CD14-positive monocyte (primary cell): ENCODE results near the gene MND1. TPM values are rescaled to one million over a fixed set of nuclear protein-coding genes. Genes with fewer than 3 reads are reported as not detected.
"Not testable (repeated sequence)": the region's sequence is repeated elsewhere in the genome, so short reads cannot be mapped to it uniquely, and the experiment has no call there.

Source experiments
- DNase-seq, 3 donors: peaks; one replicate each; pipeline ENCODE4 v3.0.0-alpha.2; 2011 to 2022
- H2AFZ ChIP-seq: 2 replicates; pipeline ENCODE4 v1.6.0; 2012; ENCODE audit warnings: mild to moderate bottlenecking, low read depth, low read length, inconsistent platforms; ENCODE audit not compliant: insufficient read depth, poor library complexity, severe bottlenecking
- H3K27ac ChIP-seq, 2 donors: 1 replicate in 1 of 2; 2 replicates in 1 of 2; pipeline ENCODE4 v1.5.1; 2012 to 2013; ENCODE audit warnings: low read length in 2 of 2, control low read depth in 1 of 2, inconsistent platforms in 1 of 2, low read depth in 1 of 2, mild to moderate bottlenecking in 1 of 2
- H3K27me3 ChIP-seq, 2 donors: one replicate each; pipeline versions ENCODE4 v1.6.0 to v1.6.1; 2011 to 2013; ENCODE audit warnings: low read length in 2 of 2; ENCODE audit not compliant: control insufficient read depth in 2 of 2, insufficient read depth in 2 of 2
- H3K36me3 ChIP-seq, 2 donors: replicated peaks in 1 of 2; 1 replicate in 1 of 2; 2 replicates in 1 of 2; pipeline versions ENCODE4 v1.5.1 to v1.6.1; 2012 to 2013; ENCODE audit warnings: low read length in 2 of 2, control low read depth in 1 of 2, inconsistent platforms in 1 of 2, mild to moderate bottlenecking in 1 of 2; ENCODE audit not compliant: insufficient read depth in 2 of 2, control insufficient read depth in 1 of 2
- H3K4me1 ChIP-seq, 2 donors: 1 replicate in 1 of 2; 2 replicates in 1 of 2; pipeline versions ENCODE4 v1.5.1 to v1.6.1; 2012 to 2013; ENCODE audit warnings: low read length in 2 of 2, control low read depth in 1 of 2, inconsistent platforms in 1 of 2, mild to moderate bottlenecking in 1 of 2, moderate library complexity in 1 of 2; ENCODE audit not compliant: insufficient read depth in 2 of 2, control insufficient read depth in 1 of 2
- H3K4me2 ChIP-seq: replicated peaks from 2 replicates; pipeline ENCODE3; 2012; ENCODE audit warnings: low read length, moderate library complexity, mild to moderate bottlenecking; ENCODE audit not compliant: poor library complexity, severe bottlenecking; ENCODE audit errors: extremely low read depth
- H3K4me3 ChIP-seq, 3 experiments: fragments of 200-600 bp in 1 of 3; sonication (generic) in 1 of 3; replicated peaks in 1 of 3; 1 replicate in 2 of 3; 2 replicates in 1 of 3; pipeline ENCODE4 v1.5.1; 2011 to 2013; ENCODE audit warnings: low read length in 3 of 3, mild to moderate bottlenecking in 3 of 3, control low read depth in 2 of 3, low read depth in 2 of 3, inconsistent platforms in 1 of 3, moderate library complexity in 1 of 3
- H3K79me2 ChIP-seq: 2 replicates; pipeline ENCODE4 v1.6.0; 2012; ENCODE audit warnings: mild to moderate bottlenecking, control low read depth, inconsistent platforms, low read length, moderate library complexity; ENCODE audit not compliant: insufficient read depth
- H3K9ac ChIP-seq: 2 replicates; pipeline ENCODE4 v1.6.0; 2017; ENCODE audit warnings: low read length, mild to moderate bottlenecking; ENCODE audit not compliant: insufficient read depth, poor library complexity, severe bottlenecking
- H3K9me3 ChIP-seq, 2 donors: replicated peaks in 1 of 2; 1 replicate in 1 of 2; 2 replicates in 1 of 2; pipeline versions ENCODE4 v1.5.1 to v1.6.1; 2012 to 2013; ENCODE audit warnings: low read length in 2 of 2, control low read depth in 1 of 2; ENCODE audit not compliant: control insufficient read depth in 1 of 2, insufficient read depth in 1 of 2
- H4K20me1 ChIP-seq: 2 replicates; pipeline ENCODE4 v1.6.0; 2012; ENCODE audit warnings: mild to moderate bottlenecking, low read length, control low read depth, moderate library complexity; ENCODE audit not compliant: insufficient read depth
- H3K27ac Mint-ChIP-seq, 7 donors: one replicate each; pipeline ENCODE4 v1.8.0; 2020; ENCODE audit warnings: mild to moderate bottlenecking in 7 of 7, mixed read lengths in 7 of 7, moderate library complexity in 6 of 7, inconsistent platforms in 2 of 7
- H3K27me3 Mint-ChIP-seq, 3 donors: one replicate each; pipeline ENCODE4 v1.8.0; 2021 to 2022; ENCODE audit warnings: low read depth in 3 of 3, mild to moderate bottlenecking in 3 of 3, mixed read lengths in 3 of 3, moderate library complexity in 3 of 3, inconsistent platforms in 1 of 3
- H3K36me3 Mint-ChIP-seq, 2 donors: one replicate each; pipeline ENCODE4 v1.8.0; 2020; ENCODE audit warnings: mixed read lengths in 2 of 2, inconsistent platforms in 1 of 2, mild to moderate bottlenecking in 1 of 2
- H3K4me1 Mint-ChIP-seq: one replicate; pipeline ENCODE4 v1.8.0; 2020; ENCODE audit warnings: mild to moderate bottlenecking, mixed read lengths
- H3K4me3 Mint-ChIP-seq, 2 donors: one replicate each; pipeline ENCODE4 v1.8.0; 2020; ENCODE audit warnings: mild to moderate bottlenecking in 2 of 2, mixed read lengths in 2 of 2, moderate library complexity in 1 of 2
- H3K9me3 Mint-ChIP-seq, 7 donors: one replicate each; pipeline ENCODE4 v1.8.0; 2020 to 2022; ENCODE audit warnings: mixed read lengths in 7 of 7, mild to moderate bottlenecking in 6 of 7, moderate library complexity in 6 of 7, inconsistent platforms in 2 of 7
- WGBS: methylation state at CpG from one replicate; pipeline ENCODE4 v1.1.5; 2013; ENCODE audit warnings: missing lambda C conversion rate; ENCODE audit not compliant: insufficient coverage; 5-methylcytosine and 5-hydroxymethylcytosine counted together
- intact Hi-C, 2 donors: fragments of 100-400 bp; cut with micrococcal nuclease; formaldehyde crosslinking; loops; one replicate each; pipeline versions ENCODE4 v1.15.0 to v1.15.1; 2023
- polyA plus RNA-seq, 3 donors: library from polyadenylated mRNA; depleted of rRNA in 1 of 3; unstranded in 2 of 3; stranded (reverse) in 1 of 3; fragments of 300-500 nt in 2 of 3; fragments of >200 nt in 1 of 3; fragmentation: Illumina TruSeq in 2 of 3; gene quantifications; 1 replicate in 2 of 3; 2 replicates in 1 of 3; pipeline ENCODE4 v1.2.3, GENCODE V29; 2012 to 2021
- TF ChIP-seq, protein P1 (sequence below): fragments of 200-600 bp; IDR thresholded peaks from one replicate; pipeline ENCODE4 v1.8.0; 2022; ENCODE audit warnings: antibody characterized with exemption, mild to moderate bottlenecking

Gene MND1
- polyA plus RNA-seq, 3 donors: not detected

- peaks cover 5% of the 10 kb centered on the region for H3K4me1 Mint-ChIP-seq
Measured at GRCh38 chr4:153409924-153410501, 65.5 kb downstream of the MND1 start.

DNA sequence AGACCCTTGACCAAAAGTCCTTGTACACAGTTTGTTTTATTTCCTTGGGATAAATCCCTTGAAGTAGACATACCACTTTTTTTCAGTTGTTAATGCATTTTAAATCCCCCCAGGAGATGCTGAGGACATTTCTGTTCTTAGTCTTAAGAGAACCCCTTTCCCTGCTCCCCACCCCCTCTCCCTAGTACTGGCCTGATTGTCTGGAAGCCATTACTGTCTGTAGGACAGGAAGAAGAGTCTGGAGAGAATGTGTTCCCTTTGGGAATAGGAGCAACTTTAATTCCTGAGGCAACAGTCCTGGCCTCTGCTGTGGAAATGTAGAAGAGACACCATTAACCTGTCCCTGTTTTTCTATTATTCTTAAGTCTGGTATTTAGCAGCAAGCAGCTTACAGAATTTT lies 69.4 kb downstream of the MND1 start:
- Histone ChIP-seq H3K4me3 (no peak overlapping the region), H3K27ac (no peak overlapping the region), H3K79me2 (no peaks in the 10 kb centered on the region), H3K27me3 (no peaks in the 10 kb centered on the region), H3K9me3 (no peaks in the 10 kb centered on the region), H2AFZ (no peak overlapping the region), H3K4me1 (no peaks in the 10 kb centered on the region), H3K4me2 (no peak overlapping the region), H3K36me3 (no peaks in the 10 kb centered on the region), H3K9ac (no peak overlapping the region), H4K20me1 (no peaks in the 10 kb centered on the region)
- no peak for DNase-seq
- TF ChIP-seq, protein P1, sequence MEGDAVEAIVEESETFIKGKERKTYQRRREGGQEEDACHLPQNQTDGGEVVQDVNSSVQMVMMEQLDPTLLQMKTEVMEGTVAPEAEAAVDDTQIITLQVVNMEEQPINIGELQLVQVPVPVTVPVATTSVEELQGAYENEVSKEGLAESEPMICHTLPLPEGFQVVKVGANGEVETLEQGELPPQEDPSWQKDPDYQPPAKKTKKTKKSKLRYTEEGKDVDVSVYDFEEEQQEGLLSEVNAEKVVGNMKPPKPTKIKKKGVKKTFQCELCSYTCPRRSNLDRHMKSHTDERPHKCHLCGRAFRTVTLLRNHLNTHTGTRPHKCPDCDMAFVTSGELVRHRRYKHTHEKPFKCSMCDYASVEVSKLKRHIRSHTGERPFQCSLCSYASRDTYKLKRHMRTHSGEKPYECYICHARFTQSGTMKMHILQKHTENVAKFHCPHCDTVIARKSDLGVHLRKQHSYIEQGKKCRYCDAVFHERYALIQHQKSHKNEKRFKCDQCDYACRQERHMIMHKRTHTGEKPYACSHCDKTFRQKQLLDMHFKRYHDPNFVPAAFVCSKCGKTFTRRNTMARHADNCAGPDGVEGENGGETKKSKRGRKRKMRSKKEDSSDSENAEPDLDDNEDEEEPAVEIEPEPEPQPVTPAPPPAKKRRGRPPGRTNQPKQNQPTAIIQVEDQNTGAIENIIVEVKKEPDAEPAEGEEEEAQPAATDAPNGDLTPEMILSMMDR: no peak
- intact Hi-C loops: no loop called here
- H3K36me3 Mint-ChIP-seq: peaks cover 2 to 15% of the 10 kb centered on the region in 2 donors
- H3K27me3 Mint-ChIP-seq: peaks cover 0 to 1% (median 0%) of the 10 kb centered on the region in 3 donors
- no peak overlapping the region for H3K4me3 Mint-ChIP-seq
- H3K27ac Mint-ChIP-seq: no peak overlapping the region
- peaks cover 5% of the 10 kb centered on the region for H3K4me1 Mint-ChIP-seq
- H3K9me3 Mint-ChIP-seq: no peaks in the 10 kb centered on the region

More at GRCh38 chr4:153409924-153410501, 65.5 kb downstream of the MND1 start:
- peak in 1 of 3 donors; percentile 5 for DNase-seq
- Histone ChIP-seq H3K4me3 (no peak overlapping the region), H3K36me3 (no peaks in the 10 kb centered on the region), H3K4me1 (no peaks in the 10 kb centered on the region), H2AFZ (no peak overlapping the region), H3K27ac (no peak overlapping the region), H3K9ac (no peak overlapping the region), H3K9me3 (no peaks in the 10 kb centered on the region), H3K27me3 (no peaks in the 10 kb centered on the region), H3K79me2 (no peaks in the 10 kb centered on the region), H4K20me1 (no peaks in the 10 kb centered on the region), H3K4me2 (no peak overlapping the region)
- H3K27ac Mint-ChIP-seq: no peak overlapping the region
- H3K27me3 Mint-ChIP-seq: no peaks in the 10 kb centered on the region
- no CpG with 5 or more reads among the region's 4 CpGs for WGBS
- intact Hi-C loops: no loop called here
- H3K36me3 Mint-ChIP-seq: peaks cover 4 to 29% of the 10 kb centered on the region in 2 donors
- H3K4me3 Mint-ChIP-seq: no peak overlapping the region
- peaks cover 0 to 5% (median 1%) of the 10 kb centered on the region in 7 donors for H3K9me3 Mint-ChIP-seq
- TF ChIP-seq, protein P1: no peak

DNA sequence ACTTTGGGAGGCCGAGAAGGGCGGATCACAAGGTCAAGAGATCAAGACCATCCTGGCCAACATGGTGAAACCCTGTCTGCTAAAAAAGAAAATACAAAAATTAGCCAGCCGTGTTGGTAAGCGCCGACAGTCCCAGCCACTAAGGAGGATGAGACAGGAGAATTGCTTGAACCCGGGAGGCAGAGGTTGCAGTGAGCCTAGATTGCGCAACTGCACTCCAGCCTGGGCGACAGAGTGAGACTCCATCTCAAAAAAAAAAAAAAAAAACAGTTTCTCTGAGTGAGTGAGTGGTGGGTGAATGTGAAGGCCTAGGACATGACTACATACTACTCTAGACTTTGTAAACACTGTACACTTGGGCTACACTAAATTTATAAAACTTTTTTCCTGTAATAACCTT lies 72.0 kb downstream of the MND1 start:
- H3K9me3 ChIP-seq, intact Hi-C loops, H3K27me3 ChIP-seq, H3K27me3 Mint-ChIP-seq, H2AFZ ChIP-seq, H3K27ac ChIP-seq, H4K20me1 ChIP-seq, H3K4me2 ChIP-seq, H3K4me1 ChIP-seq, H3K79me2 ChIP-seq, H3K36me3 ChIP-seq, H3K4me1 Mint-ChIP-seq, H3K4me3 ChIP-seq, H3K9me3 Mint-ChIP-seq, H3K9ac ChIP-seq, DNase-seq, H3K4me3 Mint-ChIP-seq: not testable (repeated sequence)
- Mint-ChIP-seq H3K36me3 (peaks cover 2 to 15% of the 10 kb centered on the region in 2 donors), H3K27ac (peak overlapping the region in 1 of 7 donors; percentile 56)
- WGBS: 100% methylated on average over 2 of the region's 8 CpGs
